Cardiac muscle cell (in vitro differentiated cells and primary cell): Measurements from ENCODE around the gene GEN1. TPM values are rescaled to one million over a fixed set of nuclear protein-coding genes. Genes with fewer than 3 reads are reported as not detected.
A peak's percentile ranks its signal among the peaks of the same experiment; 100 is the strongest.

ENCODE experiments used
- DNase-seq, 2 donors: peaks; one replicate each; pipeline versions ENCODE4 v3.0.0 to v3.0.0-alpha.2; 2010 to 2017; ENCODE audit warnings: low read depth in 1 of 2, low spot score in 1 of 2
- H3K27ac ChIP-seq: fragments of 200-600 bp; sonication (generic); 2 replicates; pipeline ENCODE4 v1.5.1; 2016
- H3K27me3 ChIP-seq: fragments of 200-600 bp; sonication (generic); 2 replicates; pipeline ENCODE4 v1.6.0; 2016; ENCODE audit warnings: control low read depth
- H3K36me3 ChIP-seq: fragments of 200-600 bp; sonication (generic); 2 replicates; pipeline ENCODE4 v1.5.1; 2016; ENCODE audit warnings: control low read depth
- H3K4me1 ChIP-seq: fragments of 200-600 bp; sonication (generic); 2 replicates; pipeline ENCODE4 v1.8.1; 2017; ENCODE audit warnings: low read depth, mild to moderate bottlenecking, mixed run types
- H3K4me3 ChIP-seq: fragments of 200-600 bp; sonication (generic); 2 replicates; pipeline ENCODE4 v1.5.1; 2016; ENCODE audit warnings: mild to moderate bottlenecking
- H3K9me3 ChIP-seq: fragments of 200-600 bp; sonication (generic); 2 replicates; pipeline ENCODE4 v1.5.1; 2017; ENCODE audit warnings: low read depth, mild to moderate bottlenecking, control low read depth
- CTCF ChIP-seq: IDR thresholded peaks from 2 replicates; pipeline ENCODE4 v1.5.1; 2012; ENCODE audit warnings: low read depth, mild to moderate bottlenecking, low read length
- polyA plus RNA-seq: library from polyadenylated mRNA; unstranded; fragments of >200 nt; fragmentation: Nextera tagmentation; extraction: Ambion mirVana; gene quantifications from 2 replicates; pipeline ENCODE4 v1.2.1, GENCODE V29; 2016
- total RNA-seq: library from RNA; depleted of rRNA; stranded (reverse); fragments of >200 nt; gene quantifications from 2 replicates; pipeline ENCODE4 v1.2.3, GENCODE V29; 2016

The GEN1 gene
- total and polyA plus RNA-seq, 2 experiments from 2014 or later: 4.3 to 8.8 TPM

GRCh38 chr2:17830053-17831034, 76.4 kb downstream of the GEN1 start:
- H3K4me3 ChIP-seq: no peak overlapping the region
- peak; percentile 99 for TF ChIP-seq CTCF

DNA sequence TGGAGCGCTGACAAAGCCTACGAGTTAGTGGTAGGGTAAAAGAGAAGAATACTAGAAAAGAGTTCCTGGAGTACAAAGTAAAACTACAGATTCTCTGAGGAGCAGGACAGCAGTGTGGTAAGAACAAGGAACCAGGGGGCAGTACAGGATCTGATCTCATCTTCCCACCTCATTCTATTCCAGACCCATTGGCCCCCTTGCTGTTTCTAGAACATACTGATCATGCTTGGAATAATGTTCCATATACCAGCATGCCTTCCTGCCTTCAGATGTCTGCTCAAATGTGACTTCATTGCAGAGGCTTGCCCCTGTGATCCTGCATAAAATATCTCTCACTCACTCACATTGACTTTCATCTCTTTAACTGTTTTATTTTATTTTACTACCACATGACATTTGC, 81.6 kb downstream of the GEN1 start:
- H3K36me3 ChIP-seq: no peaks in the 10 kb centered on the region
- H3K27ac ChIP-seq: no peak overlapping the region
- H3K27me3 ChIP-seq: peaks cover 4% of the 10 kb centered on the region
- TF ChIP-seq CTCF: no peak
- H3K9me3 ChIP-seq: no peaks in the 10 kb centered on the region
- no peaks in the 10 kb centered on the region for H3K4me1 ChIP-seq
- no peak overlapping the region for H3K4me3 ChIP-seq
- no peak for DNase-seq

More at GRCh38 chr2:17830053-17831034, 76.4 kb downstream of the GEN1 start:
- H3K27me3 ChIP-seq: peaks cover 19% of the 10 kb centered on the region
- DNase-seq: peak; percentile 87 to 91
- H3K27ac ChIP-seq: no peak overlapping the region
- H3K36me3 ChIP-seq: no peaks in the 10 kb centered on the region
- H3K4me1 ChIP-seq: no peaks in the 10 kb centered on the region
- no peaks in the 10 kb centered on the region for H3K9me3 ChIP-seq

Other genes starting within 250 kb of the GEN1 start
- gene RAD51AP2, start 235.7 kb upstream of the GEN1 start, total RNA-seq: 0.04 and 0.12 TPM in 2 replicates
- 0.10 TPM in 1 of 2 replicates, not detected in the other for gene RAD51AP2, start 235.7 kb upstream of the GEN1 start, polyA plus RNA-seq
- gene VSNL1, start 213.4 kb upstream of the GEN1 start, total RNA-seq: 3.9 and 4.1 TPM in 2 replicates
- 1.3 and 3.9 TPM in 2 replicates for gene VSNL1, start 213.4 kb upstream of the GEN1 start, polyA plus RNA-seq
- gene SMC6, start 328 bp upstream of the GEN1 start, total RNA-seq: 7.8 and 19.2 TPM in 2 replicates
- 13.1 and 17.4 TPM in 2 replicates for gene SMC6, start 328 bp upstream of the GEN1 start, polyA plus RNA-seq
- gene MSGN1, start 62.3 kb downstream of the GEN1 start, total RNA-seq: not detected in 2 replicates
- not detected in 2 replicates for gene MSGN1, start 62.3 kb downstream of the GEN1 start, polyA plus RNA-seq
- 10.5 and 13.1 TPM in 2 replicates for gene KCNS3, start 124.5 kb downstream of the GEN1 start, total RNA-seq
- gene KCNS3, start 124.5 kb downstream of the GEN1 start, polyA plus RNA-seq: 3.7 and 9.0 TPM in 2 replicates